Measurements from ENCODE around the gene CALML6.

CALML6 gene

GRCh38 chr1:1959459-1959839, 44.4 kb downstream of the CALML6 start:
- Histone ChIP-seq H3K4me1 (ENCODE audit: low read length) (no peaks in the 10 kb centered on the region), H3K79me2 (ENCODE audit: low read length) (no peaks in the 10 kb centered on the region), H4K20me1 (ENCODE audit: insufficient read depth, low read length) (no peaks in the 10 kb centered on the region), H3K27ac (ENCODE audit: low read length) (no peak overlapping the region), H3K27me3 (replicated peaks; ENCODE audit: insufficient read depth, low read length) (peaks cover 95% of the 10 kb centered on the region), H3F3A (ENCODE audit: insufficient read depth, low read length) (no peaks in the 10 kb centered on the region), H3K9ac (ENCODE audit: low read length) (no peak overlapping the region), H3K4me3 (ENCODE audit: low read length) (no peak overlapping the region), H3K9me2 (replicated peaks; ENCODE audit: insufficient read depth, low read length) (no peaks in the 10 kb centered on the region), H3K9me3 (replicated peaks; ENCODE audit: insufficient read depth, low read length) (no peaks in the 10 kb centered on the region), H2AFZ (ENCODE audit: low read length) (no peak overlapping the region), H3K4me2 (ENCODE audit: low read depth, low read length) (no peak overlapping the region), H3K36me3 (replicated peaks; ENCODE audit: insufficient read depth, low read length) (no peaks in the 10 kb centered on the region)
- TF ChIP-seq EZH2 (optimal IDR thresholded peaks at IDR 0.05; ENCODE audit: low read depth, low read length): no peak
- no peak for TF ChIP-seq EZH2phosphoT487 (IDR thresholded peaks at IDR 0.05; ENCODE audit: low read length)
- TF ChIP-seq CTCF (IDR thresholded peaks at IDR 0.05; ENCODE audit: low read length): no peak
- no peak for DNase-seq

- no peaks in the 10 kb centered on the region for H4K20me1 ChIP-seq (ENCODE audit: insufficient read depth, low read length)
- H3K4me2 ChIP-seq (ENCODE audit: low read depth, low read length): no peak overlapping the region
- H3K9me2 ChIP-seq (replicated peaks; ENCODE audit: insufficient read depth, low read length): no peaks in the 10 kb centered on the region
- H3K9ac ChIP-seq (ENCODE audit: low read length): no peak overlapping the region
- no peak overlapping the region for H3K27ac ChIP-seq (ENCODE audit: low read length)
- H3K27me3 ChIP-seq (replicated peaks; ENCODE audit: insufficient read depth, low read length): peaks cover 98% of the 10 kb centered on the region
- H2AFZ ChIP-seq (ENCODE audit: low read length): no peak overlapping the region
- H3K36me3 ChIP-seq (replicated peaks; ENCODE audit: insufficient read depth, low read length): no peaks in the 10 kb centered on the region
- no peak for TF ChIP-seq EZH2phosphoT487 (IDR thresholded peaks at IDR 0.05; ENCODE audit: low read length)
- TF ChIP-seq EZH2 (optimal IDR thresholded peaks at IDR 0.05; ENCODE audit: low read depth, low read length): no peak
- TF ChIP-seq CTCF (IDR thresholded peaks at IDR 0.05; ENCODE audit: low read length): peak; percentile 74
- H3K79me2 ChIP-seq (ENCODE audit: low read length): no peaks in the 10 kb centered on the region
- no peaks in the 10 kb centered on the region for H3K4me1 ChIP-seq (ENCODE audit: low read length)
- no peaks in the 10 kb centered on the region for H3K9me3 ChIP-seq (replicated peaks; ENCODE audit: insufficient read depth, low read length)
- H3K4me3 ChIP-seq (ENCODE audit: low read length): no peak overlapping the region
- no peaks in the 10 kb centered on the region for H3F3A ChIP-seq (ENCODE audit: insufficient read depth, low read length)
- peak; percentile 50 for DNase-seq
These were observed 44.9 kb downstream of the CALML6 start for GRCh38 chr1:1959840-1960479.

GRCh38 chr1:1960480-1961196, 45.6 kb downstream of the CALML6 start:
- TF ChIP-seq EZH2 (optimal IDR thresholded peaks at IDR 0.05; ENCODE audit: low read depth, low read length) (no peak), EZH2phosphoT487 (IDR thresholded peaks at IDR 0.05; ENCODE audit: low read length) (no peak), CTCF (IDR thresholded peaks at IDR 0.05; ENCODE audit: low read length) (no peak)
- no peak overlapping the region for H3K9ac ChIP-seq (ENCODE audit: low read length)
- no peaks in the 10 kb centered on the region for H4K20me1 ChIP-seq (ENCODE audit: insufficient read depth, low read length)
- H3K4me2 ChIP-seq (ENCODE audit: low read depth, low read length): no peak overlapping the region
- H2AFZ ChIP-seq (ENCODE audit: low read length): no peak overlapping the region
- no peaks in the 10 kb centered on the region for H3K36me3 ChIP-seq (replicated peaks; ENCODE audit: insufficient read depth, low read length)
- peaks cover 99% of the 10 kb centered on the region for H3K27me3 ChIP-seq (replicated peaks; ENCODE audit: insufficient read depth, low read length)
- H3K4me1 ChIP-seq (ENCODE audit: low read length): no peaks in the 10 kb centered on the region
- H3K9me2 ChIP-seq (replicated peaks; ENCODE audit: insufficient read depth, low read length): no peaks in the 10 kb centered on the region
- no peaks in the 10 kb centered on the region for H3F3A ChIP-seq (ENCODE audit: insufficient read depth, low read length)
- H3K9me3 ChIP-seq (replicated peaks; ENCODE audit: insufficient read depth, low read length): no peaks in the 10 kb centered on the region
- no peak overlapping the region for H3K4me3 ChIP-seq (ENCODE audit: low read length)
- H3K79me2 ChIP-seq (ENCODE audit: low read length): no peaks in the 10 kb centered on the region
- H3K27ac ChIP-seq (ENCODE audit: low read length): no peak overlapping the region
- no peak for DNase-seq

Measured in MM.1S (cell line).